Hepatocyte (in vitro differentiated cells): ENCODE measurements around the gene MZF1.

Experiments used
- EZH2 ChIP-seq: fragments of 200-600 bp; sonication (generic); IDR thresholded peaks from 2 replicates; pipeline ENCODE4 v1.6.1; 2016; ENCODE audit warnings: antibody characterized with exemption, mild to moderate bottlenecking, borderline replicate concordance
- EZH2phosphoT487 ChIP-seq: fragments of 200-600 bp; sonication (generic); IDR thresholded peaks from one replicate; pipeline ENCODE4 v1.6.1; 2018; ENCODE audit warnings: antibody characterized with exemption, mild to moderate bottlenecking, low read depth, moderate library complexity; ENCODE audit not compliant: unreplicated experiment, severe bottlenecking
- TF ChIP-seq, protein P1 (sequence below): fragments of 200-600 bp; sonication (generic); IDR thresholded peaks from 2 replicates; pipeline ENCODE4 v1.5.1; 2016; ENCODE audit warnings: antibody characterized with exemption, mild to moderate bottlenecking; ENCODE audit not compliant: poor library complexity

DNA sequence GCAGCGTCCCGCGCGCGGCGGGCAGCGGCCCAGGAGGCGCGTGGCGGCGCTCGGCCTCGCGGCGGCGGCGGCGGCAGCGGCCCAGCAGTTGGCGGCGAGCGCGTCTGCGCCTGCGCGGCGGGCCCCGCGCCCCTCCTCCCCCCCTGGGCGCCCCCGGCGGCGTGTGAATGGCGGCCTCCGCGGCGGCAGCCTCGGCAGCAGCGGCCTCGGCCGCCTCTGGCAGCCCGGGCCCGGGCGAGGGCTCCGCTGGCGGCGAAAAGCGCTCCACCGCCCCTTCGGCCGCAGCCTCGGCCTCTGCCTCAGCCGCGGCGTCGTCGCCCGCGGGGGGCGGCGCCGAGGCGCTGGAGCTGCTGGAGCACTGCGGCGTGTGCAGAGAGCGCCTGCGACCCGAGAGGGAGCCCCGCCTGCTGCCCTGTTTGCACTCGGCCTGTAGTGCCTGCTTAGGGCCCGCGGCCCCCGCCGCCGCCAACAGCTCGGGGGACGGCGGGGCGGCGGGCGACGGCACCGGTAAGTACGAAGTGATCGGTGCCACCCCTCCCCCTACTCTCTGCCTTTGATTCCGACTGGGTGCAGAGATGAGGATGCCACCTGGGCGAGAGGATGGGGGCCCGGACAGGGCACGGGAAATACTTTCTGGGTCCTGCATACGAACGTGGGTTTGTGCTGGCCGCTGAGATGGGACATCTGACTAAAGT, 28.4 kb downstream of the MZF1 start:
- TF ChIP-seq, protein P1, sequence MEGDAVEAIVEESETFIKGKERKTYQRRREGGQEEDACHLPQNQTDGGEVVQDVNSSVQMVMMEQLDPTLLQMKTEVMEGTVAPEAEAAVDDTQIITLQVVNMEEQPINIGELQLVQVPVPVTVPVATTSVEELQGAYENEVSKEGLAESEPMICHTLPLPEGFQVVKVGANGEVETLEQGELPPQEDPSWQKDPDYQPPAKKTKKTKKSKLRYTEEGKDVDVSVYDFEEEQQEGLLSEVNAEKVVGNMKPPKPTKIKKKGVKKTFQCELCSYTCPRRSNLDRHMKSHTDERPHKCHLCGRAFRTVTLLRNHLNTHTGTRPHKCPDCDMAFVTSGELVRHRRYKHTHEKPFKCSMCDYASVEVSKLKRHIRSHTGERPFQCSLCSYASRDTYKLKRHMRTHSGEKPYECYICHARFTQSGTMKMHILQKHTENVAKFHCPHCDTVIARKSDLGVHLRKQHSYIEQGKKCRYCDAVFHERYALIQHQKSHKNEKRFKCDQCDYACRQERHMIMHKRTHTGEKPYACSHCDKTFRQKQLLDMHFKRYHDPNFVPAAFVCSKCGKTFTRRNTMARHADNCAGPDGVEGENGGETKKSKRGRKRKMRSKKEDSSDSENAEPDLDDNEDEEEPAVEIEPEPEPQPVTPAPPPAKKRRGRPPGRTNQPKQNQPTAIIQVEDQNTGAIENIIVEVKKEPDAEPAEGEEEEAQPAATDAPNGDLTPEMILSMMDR, result no peak
- TF ChIP-seq EZH2 (no peak), EZH2phosphoT487 (no peak)
